HG02938 (cell line): Measurements from ENCODE around the gene RAX2.
"Not testable (repeated sequence)": the region's sequence is repeated elsewhere in the genome, so short reads cannot be mapped to it uniquely, and the experiment has no call there.

Experiments used
- ATAC-seq: cut with Tn5 transposase; IDR thresholded peaks from one replicate; pipeline ENCODE4 v1.9.1; 2021; ENCODE audit warnings: mild to moderate bottlenecking, moderate library complexity; ENCODE audit not compliant: unreplicated experiment

Gene RAX2

DNA sequence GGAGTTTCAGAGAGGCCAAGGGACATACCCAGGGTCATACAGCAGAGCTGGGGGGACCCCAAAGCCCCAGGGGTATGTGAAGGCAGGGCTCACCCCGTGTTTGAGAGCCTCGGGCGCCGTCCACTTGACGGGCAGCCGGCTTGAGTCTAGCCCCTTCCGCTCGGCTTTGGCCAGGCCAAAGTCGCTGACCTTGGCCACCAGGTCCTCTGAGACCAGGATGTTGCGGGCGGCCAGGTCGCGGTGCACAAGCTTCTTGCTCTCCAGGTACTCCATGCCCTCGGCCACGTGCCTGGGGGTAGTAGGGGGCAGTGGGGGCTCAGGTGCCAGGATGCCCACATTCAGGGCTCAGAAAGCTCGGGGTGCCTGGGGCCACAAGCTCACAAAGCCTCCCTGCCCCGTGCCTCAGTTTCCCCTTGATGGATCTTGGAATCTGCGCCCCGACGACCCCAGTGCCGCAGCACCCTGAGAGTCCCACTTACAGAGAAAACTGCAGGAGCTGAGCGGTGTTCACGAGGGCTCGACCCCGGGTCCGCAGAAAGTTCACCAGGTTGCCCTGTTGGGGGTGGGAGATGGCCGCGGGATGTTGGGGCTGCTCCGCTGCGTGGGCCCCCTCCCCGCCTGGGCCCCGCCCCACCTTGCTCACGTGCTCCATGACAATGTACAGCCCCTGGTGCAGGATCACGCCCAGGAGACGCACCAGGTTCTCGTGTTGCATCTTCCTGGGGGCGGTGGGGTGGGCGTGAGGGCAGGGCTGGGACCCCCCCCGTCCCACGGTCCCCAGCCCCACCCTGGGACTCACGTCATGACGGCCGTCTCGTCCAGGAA, 7.1 kb upstream of the RAX2 start:
- no peak for ATAC-seq

- no peak for ATAC-seq
Observed at GRCh38 chr19:3778104-3778867, 6.3 kb upstream of the RAX2 start.

DNA sequence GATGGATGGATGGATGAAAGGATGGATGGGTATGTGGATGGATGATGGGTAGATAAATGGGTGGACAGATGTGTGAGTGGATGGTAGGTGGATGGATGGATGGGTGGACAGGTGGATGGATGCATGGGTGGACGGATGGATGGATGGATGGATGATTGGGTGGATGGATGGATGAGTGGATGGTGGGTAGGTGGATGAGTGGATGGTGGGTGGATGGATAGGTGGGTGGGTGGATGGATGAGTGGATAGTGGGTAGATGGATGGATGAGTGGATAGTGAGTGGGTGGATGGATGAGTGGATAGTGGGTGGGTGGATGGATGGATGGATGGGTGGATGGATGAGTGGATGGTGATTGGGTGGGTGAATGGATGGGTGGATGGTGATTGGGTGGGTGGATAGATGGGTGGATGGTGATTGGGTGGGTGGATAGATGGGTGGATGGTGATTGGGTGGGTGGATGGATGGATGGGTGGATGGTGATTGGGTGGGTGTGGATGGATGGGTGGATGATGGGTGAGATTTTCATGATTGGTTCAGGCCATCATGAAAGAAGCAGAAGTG, 4.5 kb upstream of the RAX2 start:
- ATAC-seq: no peak

DNA sequence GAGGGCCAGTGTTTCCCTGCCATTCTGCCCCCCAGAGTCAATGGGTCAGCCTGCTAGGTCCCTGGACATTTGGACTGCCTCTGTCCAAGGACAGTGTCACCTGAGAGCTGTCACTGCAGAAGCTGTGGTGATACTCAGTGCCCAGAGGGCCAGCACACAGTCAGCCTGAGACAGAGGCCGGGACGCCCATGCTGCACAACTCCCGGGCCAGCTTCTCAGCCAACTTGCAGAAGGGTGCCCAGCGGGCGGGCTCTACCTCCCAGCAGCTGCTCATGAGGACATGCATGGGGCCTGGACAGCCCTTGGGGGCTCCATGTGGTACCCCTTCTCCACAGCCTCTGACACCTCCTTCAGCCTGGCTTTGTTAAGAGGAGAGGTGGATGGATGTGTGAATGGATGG, 3.8 kb upstream of the RAX2 start:
- no peak for ATAC-seq

DNA sequence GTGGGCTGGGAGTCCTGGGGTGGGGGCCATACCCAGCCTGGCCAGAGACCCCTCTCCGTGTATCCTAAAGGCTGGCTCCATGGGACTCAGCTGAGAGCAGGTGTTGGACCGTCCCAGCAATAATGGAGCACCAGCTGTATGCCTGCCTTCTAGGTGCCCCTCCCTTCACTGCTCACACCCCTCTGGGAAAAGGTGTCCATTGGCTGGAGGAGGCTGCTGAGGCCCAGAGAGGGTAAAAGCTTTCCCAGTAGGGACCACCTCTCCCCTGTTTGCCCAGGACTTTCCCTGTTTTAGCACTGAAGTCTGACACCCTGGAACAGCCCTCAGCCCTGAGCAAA, 3.3 kb upstream of the RAX2 start:
- ATAC-seq: no peak

DNA sequence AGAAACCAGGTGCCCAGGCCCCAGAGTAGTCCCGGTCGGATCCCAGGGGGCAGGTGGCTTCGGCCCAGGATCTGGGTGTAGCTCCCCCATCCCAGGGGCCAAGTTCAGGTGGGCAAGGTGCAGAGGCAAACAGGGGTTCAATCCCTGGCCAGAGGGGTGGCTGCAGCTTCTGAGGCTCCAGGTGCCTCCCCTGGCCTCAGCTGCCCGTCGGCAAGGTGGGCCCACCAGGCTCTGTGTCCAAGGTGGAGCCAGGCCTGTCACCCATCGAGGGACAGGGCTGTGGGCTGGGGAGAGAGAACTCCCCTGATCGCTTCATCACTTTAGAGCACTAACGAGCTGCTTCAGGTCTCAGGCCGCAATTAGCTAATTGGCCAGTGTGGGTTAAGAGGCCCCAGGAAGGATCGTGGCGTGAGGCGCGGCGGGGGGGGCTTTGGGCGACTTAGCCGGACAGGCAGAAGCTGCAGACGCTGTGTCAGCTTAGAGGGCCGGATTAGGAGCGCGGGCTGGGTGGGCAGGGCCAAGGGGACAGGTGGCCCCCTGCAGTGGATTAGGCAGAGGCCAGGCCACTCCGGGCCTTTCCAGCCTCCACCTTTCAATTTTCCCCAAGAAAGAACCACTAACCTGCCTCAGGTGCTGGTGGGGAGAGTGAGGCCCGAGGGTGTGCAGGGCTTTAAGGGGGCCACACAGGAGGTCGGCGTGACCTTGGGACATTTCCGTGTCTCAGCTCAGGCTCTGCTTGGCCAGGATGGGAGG, 2.8 kb upstream of the RAX2 start:
- no peak for ATAC-seq

DNA sequence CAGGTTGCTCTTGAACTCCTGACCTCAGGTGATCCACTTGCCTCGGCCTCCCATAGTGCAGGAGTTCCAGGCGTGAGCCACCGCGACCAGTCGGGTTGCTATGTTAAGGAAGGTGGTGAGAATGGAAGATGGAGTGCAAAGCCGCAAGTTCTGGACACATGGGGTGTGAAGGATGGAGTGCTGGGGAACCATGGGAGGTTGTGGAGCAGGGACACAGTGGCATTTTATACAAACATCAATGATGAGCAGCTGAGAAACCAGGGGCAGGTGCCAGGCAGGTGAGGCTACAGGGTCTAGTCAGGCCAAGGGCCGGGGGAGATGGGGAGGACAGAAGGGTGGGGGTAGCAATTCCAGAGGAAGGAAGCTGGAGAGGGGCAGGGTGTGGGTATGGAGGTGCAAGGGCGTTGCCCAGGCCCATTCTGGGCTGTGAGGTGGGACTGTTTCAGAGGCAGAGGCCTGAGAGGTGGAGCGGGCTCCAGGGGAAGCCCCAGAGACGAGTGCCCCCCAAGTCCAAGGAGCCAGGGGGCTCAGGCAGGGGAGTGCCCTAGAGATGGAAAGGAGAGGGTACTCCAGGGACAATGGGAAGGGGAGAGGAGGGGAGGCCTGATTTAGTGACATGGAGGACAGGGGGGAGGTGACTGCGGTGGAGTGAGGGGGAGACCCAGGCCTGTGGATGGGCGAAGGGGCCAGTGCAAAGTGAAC, 1.9 kb upstream of the RAX2 start:
- ATAC-seq: no peak

DNA sequence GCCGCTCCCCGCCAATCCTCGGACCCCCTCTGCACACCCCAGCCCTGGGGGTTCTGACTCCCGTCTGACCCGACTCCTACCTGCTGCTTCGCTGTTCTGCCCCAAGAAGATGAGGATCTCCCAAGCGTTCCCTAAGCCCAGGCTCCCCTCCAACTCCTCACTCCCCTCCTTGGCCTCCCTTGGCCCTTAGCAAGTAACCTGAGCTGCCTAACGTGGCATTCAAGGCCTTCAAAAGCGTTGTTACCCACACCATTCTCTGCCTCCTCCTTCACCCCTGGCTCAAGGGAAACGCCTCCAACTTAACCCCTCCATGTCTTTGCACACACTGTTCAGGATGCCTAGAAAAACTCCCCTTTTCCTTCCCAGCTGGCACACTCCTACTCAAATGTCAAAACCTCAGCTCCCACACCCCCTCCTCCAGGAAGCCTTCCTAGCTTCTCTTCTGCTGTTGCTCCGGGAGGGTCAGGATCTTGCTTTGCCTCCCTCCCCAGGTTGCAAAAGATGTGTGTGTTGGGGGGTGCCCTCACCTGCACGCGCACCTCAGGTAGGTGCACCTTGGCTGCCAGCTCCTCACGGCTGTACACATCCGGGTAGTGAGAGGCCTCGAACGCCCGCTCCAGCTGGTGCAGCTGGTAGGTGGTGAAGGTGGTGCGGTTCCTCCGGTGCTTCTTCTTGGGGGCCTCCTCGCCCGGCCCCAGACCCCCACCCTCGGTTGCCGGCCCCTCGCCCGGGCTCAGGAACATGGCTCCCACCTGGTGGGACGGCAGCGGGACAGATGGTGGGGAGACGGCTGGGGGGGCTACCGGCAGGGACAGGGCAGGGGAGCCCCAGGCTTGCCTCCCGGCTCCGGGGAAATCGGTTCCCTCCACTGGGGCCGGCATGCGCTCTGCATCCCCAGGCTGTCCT, 775 bp downstream of the RAX2 start:
- ATAC-seq: no peak

DNA sequence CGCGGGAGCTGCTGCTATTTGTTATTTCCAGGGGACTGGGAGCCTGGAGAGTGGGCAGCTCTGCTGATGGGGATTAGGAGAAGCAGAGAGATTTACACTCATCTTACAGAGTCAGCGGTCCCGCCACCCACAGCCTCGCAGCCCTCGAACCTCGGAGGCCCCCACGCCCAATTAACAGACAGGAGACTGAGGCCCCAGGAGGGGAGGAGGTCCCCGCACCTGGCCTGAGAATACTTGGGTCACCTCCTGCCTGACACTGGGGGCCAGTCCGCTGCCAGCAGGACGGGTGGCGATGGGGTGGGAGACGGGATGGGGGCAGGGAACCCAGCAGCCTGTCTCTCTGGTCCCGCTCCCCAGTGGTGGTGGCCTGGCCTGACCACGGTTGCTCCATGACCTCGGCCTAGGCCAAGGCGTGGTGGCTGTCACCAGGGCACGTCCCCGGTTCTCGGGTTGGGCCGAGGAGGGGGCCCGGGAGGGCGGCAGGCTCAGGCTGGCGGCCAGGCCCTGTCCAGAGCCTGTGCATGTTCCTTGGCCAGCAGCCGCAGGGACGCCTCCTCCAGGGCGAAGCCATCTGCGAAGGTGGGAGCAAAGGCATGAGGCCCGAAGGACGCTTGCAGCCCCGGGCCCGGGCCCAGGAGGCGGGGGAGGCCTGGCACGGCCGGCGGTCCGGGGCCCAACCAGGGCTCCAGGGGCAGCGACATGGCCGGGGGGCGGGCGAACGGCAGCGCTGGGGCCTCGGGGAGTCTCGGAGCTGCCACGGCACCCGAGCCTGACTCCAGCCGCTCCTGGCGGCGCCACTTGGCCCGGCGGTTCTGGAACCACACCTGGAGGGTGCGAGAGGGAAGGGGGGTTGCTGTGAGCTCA, 1.7 kb downstream of the RAX2 start:
- ATAC-seq: no peak

GRCh38 chr19:3769494-3769893, 2.5 kb downstream of the RAX2 start:
- ATAC-seq: no peak

DNA sequence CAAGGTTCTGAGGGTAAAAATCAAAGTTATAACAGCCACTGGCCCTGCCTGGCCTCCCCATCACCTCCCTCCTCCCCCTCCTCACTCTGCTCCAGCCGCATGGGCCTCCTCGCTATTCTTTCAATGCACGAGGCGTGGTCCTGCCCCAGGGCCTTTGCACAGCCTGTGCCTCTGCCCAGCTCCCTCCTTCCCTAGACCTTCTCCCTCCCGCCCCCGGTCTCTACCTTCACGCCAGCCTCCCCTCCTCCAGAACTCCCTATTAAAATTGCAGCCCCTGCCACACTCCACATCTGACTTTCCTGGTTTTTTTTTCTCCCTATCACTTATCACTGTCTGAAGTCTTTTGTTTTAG, 3.3 kb downstream of the RAX2 start:
- no peak for ATAC-seq

GRCh38 chr19:3768015-3768747, 3.8 kb downstream of the RAX2 start:
- no peak for ATAC-seq

GRCh38 chr19:3767050-3767449, 5.0 kb downstream of the RAX2 start:
- ATAC-seq: no peak

DNA sequence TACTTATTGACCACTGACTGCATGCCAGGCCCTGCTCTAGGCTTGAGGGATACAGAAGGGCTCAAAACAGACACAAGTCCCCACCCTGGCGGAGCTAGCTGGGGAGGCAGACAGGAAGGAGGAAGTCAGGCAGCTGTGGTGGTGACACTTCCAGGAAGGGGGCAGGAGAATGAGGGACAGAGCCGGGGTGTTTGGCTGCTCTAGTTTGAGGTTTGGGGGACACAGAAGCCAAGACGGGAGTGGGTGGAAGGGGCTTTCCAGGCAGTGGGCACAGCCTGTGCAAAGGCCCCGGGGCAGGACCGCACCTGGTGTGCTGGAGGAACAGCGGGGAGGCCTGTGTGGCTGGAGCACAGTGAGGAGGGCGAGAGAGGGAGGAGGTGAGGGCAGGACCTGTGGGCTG, 5.5 kb downstream of the RAX2 start:
- no peak for ATAC-seq

GRCh38 chr19:3765757-3766156, 6.3 kb downstream of the RAX2 start:
- ATAC-seq: not testable (repeated sequence)

DNA sequence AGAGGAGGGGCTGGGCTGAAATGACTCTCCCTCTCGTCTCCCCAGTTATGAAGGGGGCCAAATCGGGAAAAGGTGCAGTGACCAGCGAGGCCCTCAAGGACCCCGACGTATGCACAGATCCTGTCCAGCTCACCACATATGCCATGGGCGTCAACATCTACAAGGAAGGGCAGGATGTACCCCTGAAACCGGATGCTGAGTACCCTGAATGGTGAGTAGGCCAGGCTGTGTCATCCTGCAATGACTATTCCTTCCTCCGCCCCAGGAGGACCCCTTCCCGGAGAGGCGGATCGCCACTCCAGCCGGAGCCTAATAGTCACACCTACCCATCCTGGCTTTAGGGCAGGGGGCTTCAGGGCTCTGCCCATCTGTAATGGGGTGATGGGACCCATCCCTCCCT, 6.9 kb downstream of the RAX2 start:
- no peak for ATAC-seq

- ATAC-seq: peak; percentile 75
Observed at GRCh38 chr19:3762501-3763459, 9.2 kb downstream of the RAX2 start, which contains the start of gene MRPL54. MRPL54 (plus strand) TSS chr19:3762682; CDS start chr19:3762701, 19 bp downstream.
